HG03064 (cell line): ENCODE results near the gene TFAP2C.
"Not testable (repeated sequence)": the region's sequence is repeated elsewhere in the genome, so short reads cannot be mapped to it uniquely, and the experiment has no call there.

Experiments used
- ATAC-seq: cut with Tn5 transposase; IDR thresholded peaks from one replicate; pipeline ENCODE4 v1.9.1; 2021; ENCODE audit warnings: low read depth; ENCODE audit not compliant: unreplicated experiment

The TFAP2C gene

DNA sequence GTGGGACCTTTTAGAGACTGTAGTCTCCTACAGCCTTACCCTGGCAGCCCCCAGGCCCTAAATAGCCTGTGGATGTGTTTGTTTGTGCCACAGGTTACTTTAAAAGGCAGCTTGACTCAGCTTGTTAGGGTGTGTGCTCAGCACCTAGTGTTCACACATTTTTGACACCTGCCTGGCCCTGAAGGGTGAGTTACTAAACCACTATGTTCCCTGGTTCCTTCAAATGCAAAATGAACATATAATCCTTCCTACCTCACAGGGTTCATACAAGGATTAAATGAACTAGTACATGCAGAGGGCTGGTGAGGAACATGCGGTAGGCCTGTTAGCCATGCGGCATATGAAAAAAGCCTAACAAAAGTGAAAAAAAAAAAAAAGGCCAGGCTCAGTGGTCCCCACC is 14.9 kb upstream of the TFAP2C start:
- no peak for ATAC-seq

DNA sequence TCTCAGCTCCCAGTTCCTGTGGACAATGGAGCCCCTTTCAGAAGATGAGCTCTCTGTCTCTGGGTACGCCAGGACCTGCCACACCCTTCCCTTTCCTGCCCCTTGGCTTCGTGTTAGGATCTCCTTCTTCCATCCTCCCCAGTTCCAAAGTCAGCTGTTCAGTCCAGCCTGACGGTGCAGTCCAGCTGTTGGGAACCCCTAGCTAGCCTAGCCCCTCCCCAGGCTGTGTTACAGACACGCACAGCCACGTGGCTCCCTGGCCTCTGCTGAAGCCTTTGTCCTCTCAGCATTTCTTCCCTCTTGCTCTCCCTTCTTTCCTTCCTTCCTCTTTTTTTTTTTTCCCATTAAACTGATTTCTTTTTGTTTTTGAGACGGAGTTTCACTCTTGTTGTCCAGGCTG is 12.4 kb upstream of the TFAP2C start:
- ATAC-seq = no peak

DNA sequence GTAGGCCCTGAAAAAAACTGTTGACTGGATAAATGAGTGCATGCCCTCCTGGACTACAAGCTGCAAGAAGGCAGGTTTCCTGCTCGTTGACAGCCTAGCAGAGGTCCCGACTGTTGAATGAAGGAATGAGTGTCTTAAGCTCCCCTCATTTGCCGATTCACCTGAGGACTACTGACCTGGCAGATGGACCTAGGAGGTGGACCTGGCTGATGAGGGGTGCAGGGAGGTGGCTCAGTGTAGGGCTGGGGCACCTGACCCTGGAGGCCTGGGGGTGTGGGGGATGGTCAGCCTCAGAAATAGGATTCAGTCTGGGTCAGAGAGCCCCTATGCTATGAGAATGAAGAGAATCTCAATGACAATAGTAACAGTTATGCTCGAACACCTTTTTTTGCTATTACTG is 11.6 kb upstream of the TFAP2C start:
- ATAC-seq = no peak

DNA sequence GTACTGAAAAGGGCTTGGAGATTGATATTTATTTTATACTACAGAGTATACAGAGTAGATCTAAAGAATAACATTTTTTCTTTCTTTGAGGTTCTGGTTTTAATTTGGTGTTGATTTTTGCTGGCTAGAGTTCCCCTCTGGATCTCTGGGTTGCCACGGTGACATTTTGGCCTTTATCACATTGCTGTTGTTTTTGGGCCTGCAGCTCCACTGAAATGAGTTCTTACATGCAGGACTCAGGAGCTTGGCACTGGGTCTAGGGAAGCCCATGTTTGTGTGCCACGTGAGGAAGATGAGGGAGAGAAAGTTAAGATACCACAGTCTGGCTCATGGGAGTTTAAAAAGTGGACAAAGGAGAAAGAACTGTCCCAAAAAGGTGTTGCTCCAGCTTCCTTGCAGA is 7.4 kb upstream of the TFAP2C start:
- ATAC-seq = no peak

- ATAC-seq = not testable (repeated sequence)
Observed at GRCh38 chr20:56623930-56624329, 5.2 kb upstream of the TFAP2C start.

DNA sequence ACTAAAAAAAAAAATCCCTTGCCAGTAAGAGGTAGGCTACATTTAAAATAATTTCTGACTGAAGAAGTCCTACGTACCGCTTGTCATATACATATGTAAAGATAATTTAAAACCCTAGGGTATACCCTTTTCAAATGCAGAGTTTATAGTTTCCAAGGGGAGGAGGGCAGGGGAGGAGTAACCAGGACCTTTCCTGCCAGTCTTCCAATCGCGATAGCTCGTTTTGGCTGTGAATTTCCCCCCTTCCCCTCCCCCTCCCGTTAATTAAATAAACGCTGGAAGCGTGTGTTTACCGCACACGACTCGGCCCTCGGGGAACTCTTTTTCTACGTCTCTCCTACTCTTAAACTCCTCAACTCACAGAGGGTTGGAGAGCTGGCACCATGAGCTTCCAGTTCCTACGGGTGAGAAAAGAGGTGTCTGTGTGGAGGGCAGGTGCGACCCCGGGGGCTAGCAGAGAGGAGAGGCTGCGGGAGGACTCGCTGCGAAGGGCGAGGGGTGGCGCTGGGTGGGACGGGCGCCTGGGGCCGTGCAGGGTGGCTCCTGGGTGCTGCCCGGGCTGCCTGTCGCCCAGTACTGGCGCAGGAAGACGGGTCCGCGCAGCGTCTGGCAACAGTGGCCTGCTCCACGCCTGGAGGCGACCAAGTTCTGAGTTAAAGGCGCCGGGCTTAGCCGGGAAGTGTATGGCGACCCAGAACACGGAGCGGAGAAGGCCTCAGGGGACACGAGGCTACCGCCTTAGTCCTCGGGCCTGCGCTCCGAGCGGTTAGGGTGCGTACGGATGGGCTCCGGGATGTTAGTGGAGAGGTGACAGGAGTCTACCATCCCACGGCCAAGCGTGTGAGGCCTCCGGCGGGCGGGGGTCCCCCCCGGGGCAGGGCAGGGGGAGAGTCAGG is 4.1 kb upstream of the TFAP2C start:
- ATAC-seq = no peak

GRCh38 chr20:56625837-56626236 is 3.3 kb upstream of the TFAP2C start:
- ATAC-seq = no peak

- no peak for ATAC-seq
Observed at GRCh38 chr20:56626367-56627121, 2.6 kb upstream of the TFAP2C start.

- no peak for ATAC-seq
Observed at GRCh38 chr20:56627122-56628014, 1.7 kb upstream of the TFAP2C start.

DNA sequence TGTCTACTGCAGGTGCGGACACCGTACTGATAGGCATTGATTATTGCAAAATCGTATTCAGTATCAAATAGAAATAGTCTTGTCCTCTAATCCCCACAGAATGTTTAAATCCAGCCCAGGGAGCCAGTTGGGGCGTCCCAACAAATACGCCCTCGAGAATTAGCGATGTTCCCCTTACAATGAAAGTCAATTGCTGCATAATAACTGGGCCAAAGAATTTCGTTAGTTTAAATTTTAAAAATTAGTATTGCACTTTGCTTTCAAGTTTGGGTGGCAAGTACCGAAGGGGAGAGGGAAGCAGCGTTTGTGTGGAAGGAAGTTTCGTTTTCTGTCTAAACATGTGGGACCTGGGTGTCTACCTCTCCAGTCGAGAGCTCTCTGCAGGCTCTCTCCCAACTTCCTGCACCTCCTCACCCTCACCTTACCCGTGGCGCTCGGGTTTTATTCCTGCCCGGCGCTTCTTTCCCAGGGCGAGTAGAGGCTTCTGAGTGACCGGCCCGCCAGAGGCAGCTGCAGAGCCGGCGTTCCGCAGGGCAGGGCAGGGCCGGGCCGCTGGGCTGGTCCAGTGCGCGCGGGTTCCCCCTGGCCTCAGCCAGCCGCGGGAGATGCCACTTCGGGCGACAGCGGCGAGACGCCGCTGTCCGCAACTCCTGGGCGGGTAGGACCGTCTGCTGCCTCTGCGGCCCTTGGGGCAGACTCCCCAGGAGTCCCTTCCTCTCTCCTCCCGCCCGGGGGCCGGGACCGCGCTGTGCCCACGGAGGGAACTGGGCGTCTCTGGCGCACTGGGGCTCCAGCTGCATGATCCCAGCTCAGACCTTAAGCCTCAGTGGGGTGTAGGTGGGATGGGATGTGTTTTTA is 862 bp upstream of the TFAP2C start:
- ATAC-seq = no peak

GRCh38 chr20:56629464-56630085 is 469 bp downstream of the TFAP2C start:
- no peak for ATAC-seq

DNA sequence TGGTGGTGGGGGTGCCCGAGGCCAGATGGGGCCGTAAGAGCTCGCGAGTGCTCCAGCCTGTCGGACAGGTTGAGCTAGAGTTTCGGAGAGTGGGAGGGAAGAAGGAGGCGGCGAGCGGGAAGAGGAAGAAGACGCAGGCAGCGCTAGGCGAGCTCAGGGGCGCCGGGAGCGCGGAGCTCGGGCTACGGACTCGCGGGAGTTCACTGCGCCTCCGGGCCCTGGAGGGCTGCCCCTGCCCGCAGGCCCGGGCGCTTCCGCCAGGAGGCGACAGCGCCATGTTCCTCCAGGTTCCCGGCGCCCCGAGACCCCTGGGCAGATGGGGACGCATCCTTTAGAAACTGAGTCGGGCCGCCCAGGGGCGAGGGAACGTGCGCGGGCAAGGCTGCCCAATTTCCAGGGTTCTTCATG is 984 bp downstream of the TFAP2C start:
- no peak for ATAC-seq

GRCh38 chr20:56630506-56631317 is 1.6 kb downstream of the TFAP2C start:
- no peak for ATAC-seq

GRCh38 chr20:56631318-56631989 is 2.3 kb downstream of the TFAP2C start:
- no peak for ATAC-seq

DNA sequence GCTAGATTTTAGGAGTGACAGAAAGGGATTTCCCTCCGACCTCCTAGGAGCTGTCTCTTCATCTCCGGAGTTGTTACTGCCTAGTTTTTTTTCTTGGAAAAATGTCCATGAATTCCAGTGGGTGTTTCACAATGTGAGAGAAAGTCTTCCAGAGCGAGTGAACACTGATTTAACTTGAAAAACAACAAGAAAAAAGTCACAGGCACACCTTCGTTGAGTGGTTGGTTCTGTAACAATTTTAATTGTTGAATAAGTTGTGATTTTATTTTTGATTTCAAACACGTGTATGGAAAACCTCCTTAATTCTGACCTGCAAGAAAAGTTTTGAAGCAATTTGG is 2.9 kb downstream of the TFAP2C start:
- ATAC-seq = no peak

- no peak for ATAC-seq
Observed at GRCh38 chr20:56634307-56634706, 5.2 kb downstream of the TFAP2C start.

DNA sequence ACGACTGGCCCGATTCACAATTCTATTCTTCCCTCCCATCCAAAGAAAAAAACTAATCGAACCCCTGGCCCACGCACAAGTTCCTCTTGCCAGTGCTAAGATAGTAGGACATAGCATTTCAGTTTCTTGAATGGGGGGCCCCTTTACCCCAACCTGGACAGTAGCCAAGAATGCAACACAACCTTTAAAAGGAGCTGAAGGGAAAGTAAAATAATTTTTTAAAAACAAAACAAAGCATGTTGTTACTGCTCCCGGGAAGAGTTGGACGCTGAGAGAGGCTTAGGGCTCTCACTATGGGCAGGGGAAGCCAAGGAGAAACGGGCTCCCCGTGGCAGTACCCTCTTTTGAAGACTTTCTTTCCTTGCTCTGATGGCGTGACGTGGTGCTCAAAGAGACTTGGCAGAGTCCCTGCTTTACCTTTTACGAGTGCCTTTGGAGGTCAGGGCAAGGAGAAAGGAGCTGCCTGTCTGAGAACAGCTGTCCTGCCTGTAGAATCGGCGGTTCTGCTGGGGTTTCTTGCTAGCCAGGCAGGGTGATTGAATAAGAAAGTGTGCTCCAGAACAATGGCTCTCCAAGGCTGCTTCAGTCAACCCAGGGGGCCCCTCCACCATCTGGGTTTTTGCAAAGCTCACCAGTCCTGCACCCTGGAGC is 5.8 kb downstream of the TFAP2C start:
- no peak for ATAC-seq

GRCh38 chr20:56636716-56637115 is 7.6 kb downstream of the TFAP2C start:
- no peak for ATAC-seq
